Smooth muscle cell of the brain vasculature (primary cell): ENCODE results near the gene MYRIP.
"Not testable (repeated sequence)": the region's sequence is repeated elsewhere in the genome, so short reads cannot be mapped to it uniquely, and the experiment has no call there.

Source experiments
- DNase-seq: peaks from one replicate; pipeline ENCODE4 v3.0.0-alpha.2; 2012; ENCODE audit warnings: low read depth, low spot score

MYRIP gene

DNA sequence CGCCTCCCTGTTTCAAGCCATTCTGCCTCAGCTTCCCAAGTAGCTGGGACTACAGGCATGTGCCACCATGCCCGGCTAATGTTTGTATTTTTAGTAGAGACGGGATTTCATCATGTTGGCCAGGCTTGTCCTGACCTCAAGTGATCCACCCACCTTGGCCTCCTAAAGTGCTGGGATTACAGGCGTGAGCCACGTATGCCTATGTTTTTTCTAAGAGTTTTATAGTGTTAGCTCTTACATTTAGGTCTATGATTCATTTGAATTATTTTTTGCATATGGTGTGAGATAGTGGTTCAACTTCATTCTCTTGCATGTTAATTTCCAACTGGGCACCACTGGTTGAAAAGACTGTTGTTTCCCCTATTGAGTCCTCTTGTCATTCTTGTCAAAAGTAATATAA is 473.6 kb downstream of the MYRIP start:
- DNase-seq, result not testable (repeated sequence)

DNA sequence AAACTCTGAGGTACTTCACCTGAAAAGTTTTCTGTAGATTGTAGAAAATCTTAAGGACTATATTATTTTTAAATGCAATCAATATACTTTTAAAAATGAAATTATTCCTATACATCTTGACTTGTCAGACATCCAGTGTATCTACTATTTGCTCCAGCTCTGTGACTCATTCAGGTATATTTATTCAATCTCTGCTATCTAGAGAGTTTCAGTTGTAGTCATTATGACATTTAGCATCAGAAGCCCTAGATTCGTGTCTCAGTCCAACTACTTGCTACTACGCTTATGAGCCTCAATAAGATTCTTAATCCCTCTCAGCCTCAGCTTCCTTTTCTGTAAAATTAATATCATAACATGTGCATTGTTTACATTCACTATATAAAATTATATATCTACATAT is 477.8 kb downstream of the MYRIP start:
- no peak for DNase-seq

GRCh38 chr3:40290396-40290795 is 481.0 kb downstream of the MYRIP start:
- DNase-seq, result no peak

GRCh38 chr3:40291471-40291870 is 482.1 kb downstream of the MYRIP start:
- DNase-seq, result no peak

- no peak for DNase-seq
These were observed 483.4 kb downstream of the MYRIP start for GRCh38 chr3:40292637-40293349.

DNA sequence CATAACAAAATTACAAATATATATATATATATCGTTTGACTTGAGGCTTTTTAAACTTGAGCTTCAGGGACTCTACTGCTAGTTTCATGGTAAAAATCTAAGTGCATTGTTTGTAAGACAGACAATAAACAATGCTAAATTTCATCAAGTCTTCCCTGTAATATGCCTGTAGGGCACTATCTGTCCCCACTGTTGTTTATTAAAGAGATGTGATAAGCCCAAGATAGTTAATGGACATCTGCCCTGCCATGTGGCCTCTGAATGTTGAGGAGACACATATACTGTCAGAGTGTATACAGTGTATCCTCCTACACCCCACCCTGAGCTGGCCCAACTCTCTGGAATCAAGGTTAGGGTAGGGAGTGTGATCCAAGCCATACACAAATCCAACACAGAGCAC is 485.0 kb downstream of the MYRIP start:
- no peak for DNase-seq

- DNase-seq, result no peak
These were observed 488.7 kb downstream of the MYRIP start for GRCh38 chr3:40298075-40298474.

DNA sequence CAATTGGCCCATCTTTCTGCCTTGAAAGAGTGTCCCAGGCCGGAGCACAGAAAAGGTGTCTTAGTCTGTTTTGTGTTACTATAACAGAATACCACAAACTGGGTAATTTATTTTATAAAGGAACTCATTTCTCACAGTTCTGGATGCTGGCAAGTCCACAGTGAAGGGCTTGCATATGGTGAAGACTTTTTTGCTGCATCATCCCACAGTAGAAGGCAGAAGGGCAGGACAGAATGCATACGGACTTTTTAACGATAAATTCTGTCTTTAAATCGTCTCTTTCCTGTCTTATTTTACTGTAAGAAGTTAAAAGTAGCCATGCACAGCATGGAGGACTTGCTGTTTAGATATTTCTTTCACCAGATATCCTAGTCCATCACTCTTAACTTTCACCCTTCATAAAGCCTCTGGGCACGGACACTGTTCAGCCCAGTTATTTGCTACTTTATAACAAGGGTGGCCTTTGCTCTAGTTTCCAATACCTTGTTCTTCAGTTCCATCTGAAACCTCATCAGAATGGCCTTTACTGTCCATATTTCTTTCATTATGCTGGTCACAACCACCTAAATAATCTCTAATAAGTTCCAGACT is 489.8 kb downstream of the MYRIP start:
- DNase-seq, result no peak

- DNase-seq, result no peak
These were observed 490.4 kb downstream of the MYRIP start for GRCh38 chr3:40299721-40300335.

- no peak for DNase-seq
These were observed 493.4 kb downstream of the MYRIP start for GRCh38 chr3:40302784-40303183.

DNA sequence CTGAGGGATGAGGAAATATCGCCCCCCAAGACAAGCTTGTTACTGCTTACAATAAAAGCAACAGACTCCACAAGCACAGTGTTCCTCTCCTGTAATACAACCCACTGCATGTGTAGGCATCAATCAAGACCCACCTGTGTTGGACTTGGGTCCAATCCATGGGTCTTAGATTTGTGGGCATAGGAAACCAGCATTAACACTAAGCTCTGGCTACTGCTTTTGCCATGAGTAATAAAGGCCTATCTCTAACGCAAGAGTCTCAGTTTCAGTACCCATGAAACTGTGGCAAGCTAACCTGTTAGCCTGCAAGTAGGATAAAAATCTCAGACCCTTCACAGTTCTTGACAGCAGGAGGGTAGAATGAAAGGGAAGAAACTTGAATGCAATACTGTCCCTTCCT is 494.9 kb downstream of the MYRIP start:
- DNase-seq, result no peak

DNA sequence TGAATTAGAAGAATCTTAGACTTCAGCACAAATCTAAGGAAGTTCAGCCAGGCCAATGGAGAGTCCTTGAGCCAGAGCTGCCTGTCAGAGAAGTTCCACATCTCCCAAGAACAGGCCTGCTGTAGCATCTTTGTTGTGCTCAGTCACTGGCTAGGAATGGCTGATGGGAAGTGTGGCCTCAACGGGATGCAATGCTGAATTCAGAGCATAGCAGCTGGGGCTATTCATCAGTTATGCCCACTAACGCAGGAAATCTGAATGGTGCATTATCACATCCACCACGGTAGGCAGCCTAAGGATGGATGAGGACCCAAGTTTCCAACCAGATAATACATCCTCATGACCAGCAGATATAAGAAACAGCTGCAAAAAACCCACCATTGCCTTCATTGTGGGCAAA is 496.9 kb downstream of the MYRIP start:
- no peak for DNase-seq

DNA sequence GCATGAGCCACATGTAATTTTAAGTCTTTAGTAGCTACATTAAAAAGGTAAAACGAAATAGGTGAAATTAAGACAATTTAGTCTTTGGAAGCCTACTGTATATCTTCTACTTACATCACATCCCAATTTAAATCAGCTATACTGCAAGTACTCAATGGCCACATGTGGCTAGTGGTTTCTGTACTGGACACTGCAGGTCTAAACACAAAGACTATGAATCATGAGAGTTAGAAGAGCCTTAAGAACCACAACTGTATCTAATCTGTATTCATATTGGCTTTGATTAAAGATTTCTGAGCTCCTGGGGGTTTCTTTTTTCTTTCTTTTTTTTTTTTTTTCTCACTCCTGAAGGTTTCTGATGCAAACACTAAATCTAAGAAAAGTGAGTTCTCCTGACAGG is 497.8 kb downstream of the MYRIP start:
- no peak for DNase-seq

DNA sequence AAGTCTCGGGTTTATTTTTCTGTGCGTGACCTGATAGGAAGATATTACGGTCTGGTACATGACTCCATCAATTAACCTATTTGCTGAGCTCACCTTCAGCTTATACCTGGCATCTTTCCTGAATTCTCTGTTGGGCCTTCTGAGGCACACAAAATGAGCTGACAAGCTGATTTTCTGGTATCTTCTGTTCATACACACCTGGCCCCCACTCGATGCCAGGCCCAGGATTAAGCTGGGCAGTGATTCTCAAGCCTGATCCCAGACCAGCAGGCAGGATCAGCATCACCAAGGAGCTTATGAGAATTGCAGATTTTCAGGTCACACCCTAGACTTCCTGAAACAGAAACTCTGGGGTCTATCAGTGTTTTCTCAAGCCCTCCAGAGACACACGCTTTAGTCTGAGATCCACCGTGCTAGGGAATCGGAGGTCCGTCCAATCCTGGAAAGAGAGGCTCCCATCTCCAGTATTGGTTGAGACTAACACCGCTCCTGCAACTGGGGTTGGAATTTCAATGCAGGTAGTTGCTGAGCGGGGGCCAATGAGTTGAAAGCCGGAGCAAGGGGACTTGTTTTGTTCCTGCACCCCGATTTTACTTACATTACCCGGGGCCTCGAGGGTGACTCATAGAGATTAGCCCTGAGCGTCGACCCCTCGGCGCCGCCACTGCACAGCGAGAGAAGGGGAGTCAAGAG is 499.5 kb downstream of the MYRIP start:
- DNase-seq, result no peak

DNA sequence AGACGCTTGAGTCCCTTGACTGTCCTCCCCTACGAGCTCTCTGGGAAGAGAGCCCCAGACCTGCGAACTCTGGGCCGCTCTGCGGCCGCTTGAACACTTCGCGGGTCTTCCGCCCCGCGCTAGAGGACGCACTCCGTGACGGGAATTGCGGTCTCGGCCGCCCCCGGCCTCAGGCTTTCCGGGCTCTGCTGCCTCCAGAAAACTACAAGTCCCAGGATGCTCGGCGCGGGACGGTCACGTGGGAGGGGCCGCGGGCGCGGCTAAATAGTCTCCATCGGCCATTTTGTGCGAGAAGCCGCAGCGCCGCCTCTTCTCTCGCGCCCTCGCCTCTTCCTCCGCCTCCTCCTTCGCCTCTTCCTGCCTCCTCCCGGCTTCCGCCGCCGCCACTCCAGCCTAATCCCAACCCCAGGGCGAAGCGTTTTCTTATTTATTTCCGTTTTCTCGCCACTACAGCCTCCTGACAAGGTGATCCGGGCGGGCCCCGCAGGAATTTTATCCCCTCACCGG is 500.1 kb downstream of the MYRIP start, which contains the start of gene EIF1B:
Gene EIF1B, plus strand, starts transcription at position 290 of the 507 bp plus-strand sequence. CDS start 235 bp downstream, outside the sequence.
- DNase-seq, result peak; percentile 97
